Left lobe of liver (tissue), 2 donors: ENCODE measurements around the gene HAT1. TPM values are rescaled to one million over a fixed set of nuclear protein-coding genes. Genes with fewer than 3 reads are reported as not detected.
A peak's percentile ranks its signal among the peaks of the same experiment; 100 is the strongest.
"Not testable (repeated sequence)": the region's sequence is repeated elsewhere in the genome, so short reads cannot be mapped to it uniquely, and the experiment has no call there.

Experiments
- ATAC-seq: fragments of 200-7000 bp; cut with Tn5 transposase; one replicate; pipeline ENCODE4 v1.9.1; 2020; ENCODE audit warnings: mild to moderate bottlenecking, moderate library complexity
- DNase-seq: peaks from one replicate; pipeline ENCODE4 v3.0.0-alpha.2; 2020; ENCODE audit warnings: low spot score
- total RNA-seq: library from RNA; stranded (reverse); gene quantifications from one replicate; pipeline ENCODE4 v1.2.1, GENCODE V29; 2021
- donor health status: DM: no; HTN: no; CAD: no; lungs with moderate emphysema.
- donor health status: DM: no; HTN: yes; CAD: no.

HAT1 gene
- total RNA-seq, 1 donor from 2014 or later: 8.2 TPM

DNA sequence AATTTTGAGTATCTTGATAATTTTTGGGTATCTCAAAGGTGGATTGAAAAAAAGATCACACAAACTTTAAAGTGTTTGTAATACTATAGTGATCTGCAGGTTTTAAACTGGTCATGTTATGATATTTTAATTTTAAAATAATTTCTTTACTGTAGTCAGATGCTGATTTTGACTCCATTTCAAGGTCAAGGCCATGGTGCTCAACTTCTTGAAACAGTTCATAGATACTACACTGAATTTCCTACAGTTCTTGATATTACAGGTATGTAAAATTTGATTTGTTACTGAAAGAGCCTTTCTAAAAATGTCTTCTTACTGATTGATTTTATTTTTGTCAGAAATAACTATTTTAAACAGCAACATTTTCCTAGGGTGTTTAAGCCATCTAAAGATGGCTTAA lies 44.4 kb downstream of the HAT1 start:
- no peak for ATAC-seq
- no peak for DNase-seq

GRCh38 chr2:171968509-171968908 lies 46.2 kb downstream of the HAT1 start:
- DNase-seq (no peak), ATAC-seq (no peak)

GRCh38 chr2:171972329-171972982 lies 50.2 kb downstream of the HAT1 start:
- no peak for ATAC-seq
- DNase-seq: no peak

- DNase-seq: no peak
- no peak for ATAC-seq
Measured at GRCh38 chr2:171979103-171979502, 56.8 kb downstream of the HAT1 start.

GRCh38 chr2:171983924-171984323 lies 61.7 kb downstream of the HAT1 start:
- ATAC-seq, DNase-seq: not testable (repeated sequence)

DNA sequence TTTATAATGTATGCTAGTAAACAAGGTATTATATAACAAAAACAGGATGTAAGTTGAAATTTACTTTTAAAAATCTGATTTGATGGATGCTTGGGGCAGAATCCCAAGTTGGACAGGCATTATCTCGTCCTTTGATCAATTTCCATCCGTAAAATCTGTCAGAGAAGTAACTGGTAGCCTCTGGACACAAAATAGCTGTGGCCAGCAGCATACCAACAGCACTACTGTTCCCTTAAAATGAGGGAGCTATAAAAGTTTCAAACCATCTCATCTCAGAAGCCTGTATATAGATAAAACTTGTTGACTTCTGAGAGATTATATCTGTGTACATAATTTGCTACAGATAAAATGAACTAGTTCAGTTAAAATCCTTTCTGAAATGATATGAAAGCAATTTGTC lies 62.8 kb downstream of the HAT1 start:
- no peak for ATAC-seq
- no peak for DNase-seq

DNA sequence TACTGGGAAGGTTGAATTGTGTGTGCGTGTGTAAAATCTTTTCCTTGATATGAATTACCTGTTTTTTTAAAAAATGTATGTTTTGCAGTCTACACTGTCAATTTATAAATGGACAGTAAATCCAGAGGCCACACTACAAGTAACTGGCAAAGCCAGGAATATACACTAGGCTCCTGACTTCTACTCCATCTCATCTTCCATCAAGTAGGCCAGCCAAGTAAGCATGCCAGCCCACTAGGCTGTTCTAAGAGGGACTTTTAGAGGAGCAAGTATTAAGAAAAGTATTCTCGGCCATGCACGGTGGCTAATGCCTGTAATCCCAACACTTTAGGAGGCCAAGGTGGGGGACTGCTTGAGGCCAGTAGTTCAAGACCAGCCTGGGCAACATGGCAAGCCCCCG lies 64.5 kb downstream of the HAT1 start:
- ATAC-seq: no peak
- DNase-seq: no peak

DNA sequence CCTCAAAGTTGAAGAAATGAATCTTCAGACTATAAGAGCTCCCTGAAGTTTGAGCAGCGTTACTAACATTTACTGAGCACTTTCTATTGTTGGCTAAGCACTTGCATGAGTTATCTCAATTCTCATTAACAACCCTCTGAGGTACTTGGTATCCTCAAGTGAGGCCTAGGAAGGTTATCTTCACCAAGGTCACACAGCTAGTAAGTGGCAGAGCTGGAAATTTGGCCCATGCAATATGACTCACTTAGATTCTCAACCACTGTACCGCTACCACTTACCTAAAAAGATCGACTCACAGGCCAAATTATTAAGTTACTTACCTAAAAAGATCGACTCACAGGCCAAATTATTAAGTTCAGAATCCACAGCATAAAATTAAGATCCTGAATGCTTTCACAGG lies 68.8 kb downstream of the HAT1 start:
- DNase-seq (no peak), ATAC-seq (no peak)

DNA sequence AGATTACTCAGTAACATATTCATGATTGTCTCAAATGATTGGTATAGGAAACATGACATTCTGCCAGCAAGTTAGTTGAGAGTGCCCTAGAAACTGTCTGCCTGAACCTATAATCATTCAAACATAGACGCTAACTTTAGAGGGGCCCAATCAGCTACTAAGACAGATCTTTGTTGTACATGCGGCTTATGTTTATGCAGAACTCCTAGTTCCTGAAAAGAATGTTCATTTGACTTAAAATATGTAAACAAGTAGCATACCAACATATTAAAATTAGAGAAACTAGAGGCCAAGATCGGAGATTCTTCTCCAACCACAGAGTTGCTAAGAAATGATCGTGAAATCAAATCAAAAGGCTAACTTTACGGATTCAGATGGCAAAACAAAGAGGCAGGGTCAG lies 73.3 kb downstream of the HAT1 start:
- ATAC-seq (no peak), DNase-seq (no peak)

GRCh38 chr2:171996021-171996420 lies 73.8 kb downstream of the HAT1 start:
- DNase-seq (no peak), ATAC-seq (no peak)

DNA sequence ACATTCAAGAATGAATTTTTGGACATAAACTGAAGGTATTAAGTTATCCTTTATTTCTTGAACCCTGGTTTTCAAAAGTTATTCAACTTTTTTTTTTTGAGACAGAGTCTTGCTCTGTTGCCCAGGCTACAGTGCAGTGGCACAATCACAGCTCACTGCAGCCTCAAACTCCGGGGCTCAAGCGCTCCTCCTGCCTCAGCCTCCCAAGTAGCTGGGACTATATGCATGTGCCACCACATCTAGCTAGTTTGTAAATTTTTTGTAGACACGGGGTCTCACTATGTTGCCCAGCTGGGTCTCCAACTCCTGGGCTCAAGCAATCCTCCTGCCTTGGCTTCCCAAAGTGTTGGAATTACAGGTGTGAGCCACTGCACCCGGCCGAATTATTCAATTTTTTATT lies 74.8 kb downstream of the HAT1 start:
- ATAC-seq, DNase-seq: not testable (repeated sequence)

- DNase-seq (no peak), ATAC-seq (no peak)
Measured at GRCh38 chr2:171999161-171999560, 76.9 kb downstream of the HAT1 start.

DNA sequence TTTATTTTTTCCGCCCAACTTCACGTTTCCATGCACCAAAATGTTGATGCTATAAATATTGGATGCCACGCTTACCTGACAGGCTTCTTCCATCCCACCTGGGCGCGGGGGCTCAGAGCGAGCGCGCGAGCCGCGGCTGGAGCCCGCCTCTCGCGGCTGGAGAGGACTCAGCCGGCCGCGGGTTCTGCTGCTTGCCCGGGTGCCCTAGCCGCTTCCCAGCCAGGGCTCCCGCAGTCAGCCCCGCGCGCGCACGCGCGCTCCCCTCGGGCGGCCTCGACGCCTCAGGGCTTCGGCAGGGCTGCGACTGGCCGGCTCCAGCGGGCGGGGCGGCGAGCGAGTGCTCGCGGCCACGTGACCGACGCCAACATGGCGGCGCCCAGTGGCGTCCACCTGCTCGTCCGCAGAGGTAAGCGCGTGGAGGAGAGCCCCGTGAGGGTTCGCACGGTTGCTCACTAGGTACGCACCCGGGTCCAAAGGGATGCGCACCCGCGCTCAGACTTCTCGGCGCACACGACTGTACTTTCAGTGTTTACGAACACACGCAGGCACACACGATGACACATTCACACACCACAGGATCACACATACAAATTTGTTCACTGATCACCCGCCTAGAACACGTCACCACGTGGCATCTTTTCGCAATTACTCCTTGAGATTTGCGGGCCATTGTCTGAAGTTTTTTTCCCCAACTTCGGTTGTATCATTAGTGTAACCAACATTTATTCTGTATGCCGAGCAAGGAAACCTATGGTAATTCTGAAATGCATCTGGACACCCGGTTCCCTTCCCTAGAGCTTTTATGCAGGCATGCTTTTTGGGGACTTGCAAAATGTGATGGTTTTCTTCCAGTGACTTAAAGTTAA lies 77.6 kb downstream of the HAT1 start, which contains the start of gene METAP1D:
TSS of gene METAP1D (plus strand) at position 350 of the 866 bp plus-strand sequence. CDS start at position 367, 17 bp downstream.
- peak; percentile 96 for DNase-seq
- ATAC-seq: peak; percentile 99

DNA sequence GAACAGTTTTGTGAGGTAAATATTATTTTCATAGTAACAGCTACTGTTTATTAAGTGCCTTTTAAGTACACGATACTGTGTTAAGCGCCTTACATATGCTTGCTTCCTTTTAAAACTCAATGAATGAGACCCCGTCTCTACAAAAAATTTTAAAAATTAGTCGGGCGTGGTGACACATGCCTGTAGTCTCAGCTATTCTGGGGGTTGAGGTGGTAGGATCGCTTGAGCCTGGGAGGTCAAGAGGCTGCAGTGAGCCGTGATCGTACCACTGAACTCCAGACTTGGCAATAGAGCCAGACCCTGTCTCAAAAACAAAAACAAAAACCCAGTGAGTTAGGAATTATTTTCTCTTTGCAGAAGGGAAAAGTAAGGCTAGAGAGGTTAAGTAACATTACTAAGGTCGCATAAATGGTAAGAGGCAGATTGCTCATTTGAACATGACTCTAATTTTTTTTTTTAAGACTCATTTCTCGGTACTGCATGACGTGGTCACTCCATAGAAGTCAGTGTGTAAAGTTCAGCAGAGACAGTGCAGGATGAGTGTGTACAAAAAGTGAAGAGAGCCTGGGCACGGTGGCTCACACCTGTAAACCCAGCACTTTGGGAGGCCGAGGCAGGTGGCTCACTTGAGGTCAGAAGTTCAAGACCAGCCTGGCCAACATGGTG lies 78.6 kb downstream of the HAT1 start:
- no peak for ATAC-seq
- no peak for DNase-seq

GRCh38 chr2:172007372-172007771 lies 85.1 kb downstream of the HAT1 start:
- DNase-seq: no peak
- no peak for ATAC-seq

GRCh38 chr2:172009823-172010222 lies 87.6 kb downstream of the HAT1 start:
- DNase-seq: no peak

GRCh38 chr2:172011812-172012575 lies 89.7 kb downstream of the HAT1 start:
- DNase-seq (no peak), ATAC-seq (no peak)

More at GRCh38 chr2:172009823-172010222, 87.6 kb downstream of the HAT1 start:
- ATAC-seq: no peak

DNA sequence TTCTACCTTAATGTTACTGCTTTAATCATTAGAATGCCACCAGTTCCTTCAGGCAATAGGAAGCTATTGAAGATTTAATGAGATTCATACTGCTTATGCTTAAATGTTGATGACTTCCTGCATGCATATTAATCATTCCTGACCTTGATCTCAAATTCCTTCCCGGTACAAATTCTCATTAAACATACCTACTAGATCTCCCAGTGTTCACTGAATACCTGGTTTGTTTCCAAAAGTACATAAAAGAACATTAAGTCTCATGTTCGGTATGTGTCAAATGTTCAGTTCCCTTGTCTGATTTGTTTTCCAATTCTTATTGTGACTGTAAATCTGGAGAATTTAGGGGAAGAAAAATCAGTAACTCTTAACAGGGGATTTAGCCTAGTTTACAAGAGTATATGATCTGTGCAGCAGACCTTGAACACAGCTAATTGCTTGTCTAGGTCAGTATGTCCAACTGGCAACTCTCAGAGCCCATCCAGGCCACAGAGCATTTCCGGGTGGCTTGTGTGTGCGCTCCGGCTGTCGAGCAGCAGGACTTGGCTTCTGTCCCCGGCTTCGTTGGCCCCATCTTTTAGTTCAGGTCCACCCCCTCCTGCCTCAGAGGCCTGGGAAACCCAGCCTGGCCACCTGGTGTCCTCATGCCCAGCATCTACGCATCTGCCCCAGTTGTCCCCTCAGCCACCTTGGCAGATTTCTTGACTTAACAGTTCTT lies 90.6 kb downstream of the HAT1 start:
- DNase-seq (no peak), ATAC-seq (no peak)

GRCh38 chr2:172013396-172013795 lies 91.1 kb downstream of the HAT1 start:
- ATAC-seq: no peak
- DNase-seq: no peak
